ENCODE measurements around the gene RPTN.
"Not testable (repeated sequence)": the region's sequence is repeated elsewhere in the genome, so short reads cannot be mapped to it uniquely, and the experiment has no call there.

Gene RPTN

GRCh38 chr1:152164517-152165136 lies 5.6 kb upstream of the RPTN start:
- DNase-seq (ENCODE audit: low spot score) = no peak

GRCh38 chr1:152162792-152163463 lies 3.9 kb upstream of the RPTN start:
- DNase-seq (ENCODE audit: low spot score) = peak; percentile 90

- DNase-seq (ENCODE audit: low spot score) = no peak
Measured at GRCh38 chr1:152160576-152160975, 1.5 kb upstream of the RPTN start.

- no peak for DNase-seq (ENCODE audit: low spot score)
Measured at GRCh38 chr1:152153996-152154395, 5.0 kb downstream of the RPTN start.

GRCh38 chr1:152151646-152152045 lies 7.4 kb downstream of the RPTN start:
- no peak for DNase-seq (ENCODE audit: low spot score)

GRCh38 chr1:152148981-152149380 lies 10.0 kb downstream of the RPTN start:
- DNase-seq (ENCODE audit: low spot score) = no peak

GRCh38 chr1:152148051-152148450 lies 11.0 kb downstream of the RPTN start:
- DNase-seq (ENCODE audit: low spot score) = no peak

GRCh38 chr1:152145769-152146168 lies 13.3 kb downstream of the RPTN start:
- DNase-seq (ENCODE audit: low spot score) = no peak

GRCh38 chr1:152144674-152145183 lies 14.3 kb downstream of the RPTN start:
- not testable (repeated sequence) for DNase-seq (ENCODE audit: low spot score)

- no peak for DNase-seq (ENCODE audit: low spot score)
Measured at GRCh38 chr1:152143150-152143887, 15.7 kb downstream of the RPTN start.

- DNase-seq (ENCODE audit: low spot score) = peak; percentile 71
Measured at GRCh38 chr1:152141971-152142584, 16.9 kb downstream of the RPTN start.

- no peak for DNase-seq (ENCODE audit: low spot score)
Measured at GRCh38 chr1:152137215-152137614, 21.8 kb downstream of the RPTN start.

- DNase-seq (ENCODE audit: low spot score) = no peak
Measured at GRCh38 chr1:152130186-152130585, 28.8 kb downstream of the RPTN start.

- DNase-seq (ENCODE audit: low spot score) = no peak
Measured at GRCh38 chr1:152127673-152128072, 31.4 kb downstream of the RPTN start.

GRCh38 chr1:152125834-152126443 lies 33.1 kb downstream of the RPTN start:
- DNase-seq (ENCODE audit: low spot score) = no peak

GRCh38 chr1:152118915-152119314 lies 40.1 kb downstream of the RPTN start:
- DNase-seq (ENCODE audit: low spot score) = no peak

- DNase-seq (ENCODE audit: low spot score) = no peak
Measured at GRCh38 chr1:152115344-152115743, 43.7 kb downstream of the RPTN start, which contains the start of gene TCHH. TCHH (minus strand) TSS chr1:152115444; CDS start chr1:152114080, 1,364 bp downstream.

- no peak for DNase-seq (ENCODE audit: low spot score)
Measured at GRCh38 chr1:152112885-152113432, 46.1 kb downstream of the RPTN start.

- no peak for DNase-seq (ENCODE audit: low spot score)
Measured at GRCh38 chr1:152112101-152112884, 46.7 kb downstream of the RPTN start.

- DNase-seq (ENCODE audit: low spot score) = no peak
Measured at GRCh38 chr1:152111515-152111968, 47.5 kb downstream of the RPTN start.

Measured in RKO (cell line).